GM18498 (cell line): Measurements from ENCODE around the gene CSKMT.
"Not testable (repeated sequence)": the region's sequence is repeated elsewhere in the genome, so short reads cannot be mapped to it uniquely, and the experiment has no call there.

Source experiments
- ATAC-seq: cut with Tn5 transposase; IDR thresholded peaks from one replicate; pipeline ENCODE4 v1.9.1; 2021; ENCODE audit warnings: mild to moderate bottlenecking, moderate library complexity; ENCODE audit not compliant: unreplicated experiment

The CSKMT gene

GRCh38 chr11:62652161-62653006 is 12.7 kb upstream of the CSKMT start:
- ATAC-seq = peak; percentile 22

- no peak for ATAC-seq
Measured at GRCh38 chr11:62654297-62654696, 10.8 kb upstream of the CSKMT start.

- ATAC-seq = no peak
Measured at GRCh38 chr11:62656796-62657429, 8.2 kb upstream of the CSKMT start.

GRCh38 chr11:62664405-62665074 is 572 bp upstream of the CSKMT start:
- ATAC-seq = peak; percentile 35

GRCh38 chr11:62665599-62666258 is 617 bp downstream of the CSKMT start:
- peak; percentile 9 for ATAC-seq

GRCh38 chr11:62666259-62666926 is 1.3 kb downstream of the CSKMT start:
- ATAC-seq = no peak

- ATAC-seq = no peak
Measured at GRCh38 chr11:62667460-62667859, 2.3 kb downstream of the CSKMT start.

GRCh38 chr11:62669420-62670161 is 4.5 kb downstream of the CSKMT start:
- no peak for ATAC-seq

- no peak for ATAC-seq
Measured at GRCh38 chr11:62671236-62671607, 6.1 kb downstream of the CSKMT start.

- ATAC-seq = peak; percentile 65
Measured at GRCh38 chr11:62671608-62672389, 6.7 kb downstream of the CSKMT start, which contains the start of the genes LBHD1 and UQCC3. Gene LBHD1 (minus strand): TSS chr11:62672267. CDS start chr11:62670031, 2,236 bp downstream. Gene UQCC3 (plus strand): TSS chr11:62671673. CDS start chr11:62671746, 73 bp downstream.

GRCh38 chr11:62673196-62673525 is 8.0 kb downstream of the CSKMT start:
- no peak for ATAC-seq

GRCh38 chr11:62675415-62675814 is 10.3 kb downstream of the CSKMT start:
- not testable (repeated sequence) for ATAC-seq

- no peak for ATAC-seq
Measured at GRCh38 chr11:62676698-62677097, 11.6 kb downstream of the CSKMT start.

GRCh38 chr11:62677156-62677555 is 12.0 kb downstream of the CSKMT start:
- ATAC-seq = no peak

GRCh38 chr11:62677714-62678113 is 12.6 kb downstream of the CSKMT start:
- no peak for ATAC-seq

GRCh38 chr11:62678433-62678769 is 13.3 kb downstream of the CSKMT start:
- no peak for ATAC-seq

- peak; percentile 73 for ATAC-seq
Measured at GRCh38 chr11:62678770-62679696, 13.9 kb downstream of the CSKMT start, which contains the start of gene UBXN1. Gene UBXN1 (minus strand): TSS chr11:62679073. CDS start chr11:62678923, 150 bp downstream.

GRCh38 chr11:62680825-62681240 is 15.7 kb downstream of the CSKMT start:
- ATAC-seq = peak; percentile 64
